ENCODE measurements around the gene CLNS1A. TPM values are rescaled to one million over a fixed set of nuclear protein-coding genes. Genes with fewer than 3 reads are reported as not detected.

Gene CLNS1A
- total and polyA plus RNA-seq, 2 donors from 2014 or later, result 74.4 to 79.3 TPM

DNA sequence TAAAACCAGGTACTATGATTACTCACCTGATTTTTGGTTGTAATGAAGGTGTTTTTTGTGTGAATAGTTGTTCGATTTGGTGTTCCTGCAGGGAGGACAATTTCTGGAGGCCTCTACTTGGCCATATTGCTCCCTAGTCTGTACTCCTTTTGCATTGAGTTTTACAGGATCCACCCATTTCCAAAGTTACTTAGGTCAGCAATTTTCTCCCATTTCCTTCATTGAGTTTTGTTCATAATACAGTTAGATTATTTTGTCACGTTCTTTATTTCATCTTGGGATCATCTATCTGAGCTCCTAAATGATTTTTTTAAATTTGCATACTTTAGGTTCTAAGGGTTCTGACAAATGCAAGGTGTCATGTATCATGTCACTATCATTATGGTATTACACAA is 67.9 kb downstream of the CLNS1A start:
- Histone ChIP-seq H3K36me3 (ENCODE audit: control insufficient read depth in 2 of 3, insufficient read depth in 3 of 3, low read length in 3 of 3) (no peaks in the 10 kb centered on the region), H3K9me3 (ENCODE audit: control insufficient read depth in 2 of 3, insufficient read depth in 1 of 3, low read length in 3 of 3) (no peaks in the 10 kb centered on the region), H3K27ac (ENCODE audit: low read depth in 2 of 2, low read length in 2 of 2) (no peak overlapping the region), H3K9ac (ENCODE audit: low read length in 3 of 3) (no peak overlapping the region), H3K27me3 (ENCODE audit: control insufficient read depth, insufficient read depth, low read length) (no peaks in the 10 kb centered on the region), H3K4me1 (ENCODE audit: control insufficient read depth in 2 of 3, insufficient read depth in 2 of 3, low read depth in 1 of 3, low read length in 3 of 3) (no peaks in the 10 kb centered on the region), H3K4me3 (ENCODE audit: low read length in 3 of 3) (no peak overlapping the region)
- TF ChIP-seq CTCF (IDR thresholded peaks at IDR 0.05; ENCODE audit: borderline replicate concordance, extremely low read depth, insufficient read depth), result no peak
- intact Hi-C loops (cut with DNase I), result no loop called here
- DNase-seq (no peak), FAIRE-seq (no peak)

DNA sequence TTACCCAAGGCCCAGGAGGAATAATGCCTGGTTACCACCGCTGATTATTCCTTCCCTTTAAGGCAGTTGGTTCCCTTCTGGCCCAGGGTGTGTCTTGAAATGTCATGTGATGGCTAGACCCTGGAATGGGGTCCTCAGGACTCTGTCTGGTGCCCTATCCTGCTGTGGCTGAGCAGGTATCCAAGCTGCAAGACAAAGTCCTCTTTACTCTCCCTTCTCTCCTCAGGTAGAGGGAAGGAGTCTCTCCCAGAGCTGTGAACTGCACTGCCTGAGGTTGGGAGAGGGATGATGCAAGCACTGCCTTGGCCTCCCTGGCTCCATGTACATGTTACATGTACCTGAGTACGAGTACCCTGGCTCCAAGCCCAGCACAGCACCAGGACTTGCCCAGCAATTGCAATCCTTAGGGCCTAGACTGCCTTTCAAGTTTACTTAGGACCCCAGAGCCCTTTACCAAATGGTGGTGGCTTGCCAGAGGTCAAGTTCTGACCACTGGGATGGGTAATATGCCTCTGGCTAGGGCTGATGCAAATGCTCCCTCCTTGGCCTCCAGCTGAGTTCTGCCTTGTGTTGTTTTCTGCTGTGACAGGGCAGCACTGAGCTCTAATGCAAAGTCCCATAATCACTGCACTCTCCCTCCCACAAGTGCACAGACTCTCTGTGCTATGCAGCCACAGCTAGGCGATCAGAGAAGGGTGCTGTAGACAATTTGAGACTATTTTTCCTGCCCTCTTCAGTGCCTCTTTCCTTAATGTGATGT is 68.5 kb downstream of the CLNS1A start:
- no peak overlapping the region for H3K27ac ChIP-seq (ENCODE audit: low read depth in 2 of 2, low read length in 2 of 2)
- TF ChIP-seq CTCF (IDR thresholded peaks at IDR 0.05; ENCODE audit: borderline replicate concordance, extremely low read depth, insufficient read depth), result no peak
- H3K36me3 ChIP-seq (ENCODE audit: control insufficient read depth in 2 of 3, insufficient read depth in 3 of 3, low read length in 3 of 3), result no peaks in the 10 kb centered on the region
- H3K27me3 ChIP-seq (ENCODE audit: control insufficient read depth, insufficient read depth, low read length), result no peaks in the 10 kb centered on the region
- no peak for DNase-seq
- H3K4me1 ChIP-seq (ENCODE audit: control insufficient read depth in 2 of 3, insufficient read depth in 2 of 3, low read depth in 1 of 3, low read length in 3 of 3), result no peaks in the 10 kb centered on the region
- H3K4me3 ChIP-seq (ENCODE audit: low read length in 3 of 3), result no peak overlapping the region
- H3K9ac ChIP-seq (ENCODE audit: low read length in 3 of 3), result no peak overlapping the region
- no peaks in the 10 kb centered on the region for H3K9me3 ChIP-seq (ENCODE audit: control insufficient read depth in 2 of 3, insufficient read depth in 1 of 3, low read length in 3 of 3)
- no peak for FAIRE-seq
- intact Hi-C loops (cut with DNase I), result no loop called here

DNA sequence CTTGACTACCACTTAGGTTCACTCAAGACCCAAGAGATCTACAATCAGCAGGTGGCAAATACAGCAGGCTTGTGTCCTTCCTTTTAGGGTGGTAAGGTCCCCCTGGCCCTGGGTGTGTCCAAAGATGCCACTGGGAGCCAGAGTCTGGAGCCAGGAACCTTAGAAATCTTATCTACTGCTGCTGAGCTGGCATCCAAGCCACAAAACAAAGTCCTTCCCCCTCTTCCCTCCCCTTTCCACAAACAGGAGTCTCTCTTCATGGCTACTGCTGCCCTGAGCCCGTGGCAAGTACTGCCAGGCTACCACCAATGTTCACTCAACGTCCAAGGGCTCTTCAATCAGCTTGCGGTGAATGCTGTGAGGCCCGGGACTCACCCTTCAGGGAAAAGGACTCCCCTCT is 69.3 kb downstream of the CLNS1A start:
- Histone ChIP-seq H3K27me3 (ENCODE audit: control insufficient read depth, insufficient read depth, low read length) (no peaks in the 10 kb centered on the region), H3K4me1 (ENCODE audit: control insufficient read depth in 2 of 3, insufficient read depth in 2 of 3, low read depth in 1 of 3, low read length in 3 of 3) (no peaks in the 10 kb centered on the region), H3K9ac (ENCODE audit: low read length in 3 of 3) (no peak overlapping the region), H3K27ac (ENCODE audit: low read depth in 2 of 2, low read length in 2 of 2) (no peak overlapping the region), H3K4me3 (ENCODE audit: low read length in 3 of 3) (no peak overlapping the region), H3K9me3 (ENCODE audit: control insufficient read depth in 2 of 3, insufficient read depth in 1 of 3, low read length in 3 of 3) (no peaks in the 10 kb centered on the region), H3K36me3 (ENCODE audit: control insufficient read depth in 2 of 3, insufficient read depth in 3 of 3, low read length in 3 of 3) (no peaks in the 10 kb centered on the region)
- no peak for DNase-seq
- no peak for FAIRE-seq
- intact Hi-C loops (cut with DNase I), result no loop called here
- no peak for TF ChIP-seq CTCF (IDR thresholded peaks at IDR 0.05; ENCODE audit: borderline replicate concordance, extremely low read depth, insufficient read depth)

Other genes with a start within 250 kb of the CLNS1A start
- 29.1 TPM for gene PAK1, start 163.7 kb downstream of the CLNS1A start, total RNA-seq
- 22.2 TPM for gene PAK1, start 163.7 kb downstream of the CLNS1A start, polyA plus RNA-seq (ENCODE audit: insufficient read depth, low read depth, low replicate concordance)
- gene AQP11, start 47.8 kb downstream of the CLNS1A start, total RNA-seq, result 1.4 TPM
- 3.8 TPM for gene AQP11, start 47.8 kb downstream of the CLNS1A start, polyA plus RNA-seq (ENCODE audit: insufficient read depth, low read depth, low replicate concordance)
- 71.9 TPM for gene RSF1, start 182.9 kb upstream of the CLNS1A start, total RNA-seq
- 7.9 TPM for gene RSF1, start 182.9 kb upstream of the CLNS1A start, polyA plus RNA-seq (ENCODE audit: insufficient read depth, low read depth, low replicate concordance)
- 35.8 TPM for gene AAMDC, start 183.3 kb upstream of the CLNS1A start, total RNA-seq
- gene AAMDC, start 183.3 kb upstream of the CLNS1A start, polyA plus RNA-seq (ENCODE audit: insufficient read depth, low read depth, low replicate concordance), result 70.8 TPM